HG02852 (cell line): ENCODE results near the gene RTKN.

ENCODE experiments used
- ATAC-seq: cut with Tn5 transposase; IDR thresholded peaks from one replicate; pipeline ENCODE4 v1.9.1; 2021; ENCODE audit warnings: mild to moderate bottlenecking, moderate library complexity; ENCODE audit not compliant: unreplicated experiment

RTKN gene

GRCh38 chr2:74387346-74387745 lies 54.4 kb downstream of the RTKN start:
- ATAC-seq = no peak

GRCh38 chr2:74385396-74385795 lies 56.3 kb downstream of the RTKN start:
- no peak for ATAC-seq

- no peak for ATAC-seq
Observed at GRCh38 chr2:74384051-74384450, 57.7 kb downstream of the RTKN start.

GRCh38 chr2:74383254-74383653 lies 58.5 kb downstream of the RTKN start:
- no peak for ATAC-seq

GRCh38 chr2:74381751-74382150 lies 60.0 kb downstream of the RTKN start:
- ATAC-seq = no peak

GRCh38 chr2:74379851-74380789 lies 61.6 kb downstream of the RTKN start, which contains the start of gene DCTN1:
Gene DCTN1, minus strand, starts transcription at chr2:74380311. Its CDS starts 274 bp downstream, at chr2:74380037.
- ATAC-seq = peak; percentile 73

GRCh38 chr2:74378007-74378406 lies 63.7 kb downstream of the RTKN start:
- ATAC-seq = no peak

- no peak for ATAC-seq
Observed at GRCh38 chr2:74375838-74376237, 65.9 kb downstream of the RTKN start.
